Measurements from ENCODE around the gene CABLES2.
A peak's percentile ranks its signal among the peaks of the same experiment; 100 is the strongest.

CABLES2 gene

GRCh38 chr20:62346398-62347150 is 60.5 kb downstream of the CABLES2 start:
- no peak for DNase-seq (ENCODE audit: low spot score)
- TF ChIP-seq CTCF (IDR thresholded peaks at IDR 0.05; ENCODE audit: borderline replicate concordance, control extremely low read depth, extremely low read depth, insufficient read depth, missing control alignments) = no peak
- in situ Hi-C loops (cut with MboI; ENCODE audit: low sequenced_read_pairs, unreplicated experiment) = no loop called here

GRCh38 chr20:62345681-62346370 is 61.3 kb downstream of the CABLES2 start:
- no peak for TF ChIP-seq CTCF (IDR thresholded peaks at IDR 0.05; ENCODE audit: borderline replicate concordance, control extremely low read depth, extremely low read depth, insufficient read depth, missing control alignments)
- no peak for DNase-seq (ENCODE audit: low spot score)
- in situ Hi-C loops (cut with MboI; ENCODE audit: low sequenced_read_pairs, unreplicated experiment) = no loop called here

GRCh38 chr20:62344782-62345181 is 62.3 kb downstream of the CABLES2 start:
- in situ Hi-C loops (cut with MboI; ENCODE audit: low sequenced_read_pairs, unreplicated experiment) = no loop called here
- no peak for DNase-seq (ENCODE audit: low spot score)
- TF ChIP-seq CTCF (IDR thresholded peaks at IDR 0.05; ENCODE audit: borderline replicate concordance, control extremely low read depth, extremely low read depth, insufficient read depth, missing control alignments) = no peak

GRCh38 chr20:62344092-62344491 is 63.0 kb downstream of the CABLES2 start:
- DNase-seq (ENCODE audit: low spot score) = no peak
- TF ChIP-seq CTCF (IDR thresholded peaks at IDR 0.05; ENCODE audit: borderline replicate concordance, control extremely low read depth, extremely low read depth, insufficient read depth, missing control alignments) = no peak
- in situ Hi-C loops (cut with MboI; ENCODE audit: low sequenced_read_pairs, unreplicated experiment) = no loop called here

- TF ChIP-seq CTCF (IDR thresholded peaks at IDR 0.05; ENCODE audit: borderline replicate concordance, control extremely low read depth, extremely low read depth, insufficient read depth, missing control alignments) = no peak
- in situ Hi-C loops (cut with MboI; ENCODE audit: low sequenced_read_pairs, unreplicated experiment) = no loop called here
- no peak for DNase-seq (ENCODE audit: low spot score)
These were observed 64.2 kb downstream of the CABLES2 start for GRCh38 chr20:62342910-62343309.

- in situ Hi-C loops (cut with MboI; ENCODE audit: low sequenced_read_pairs, unreplicated experiment) = no loop called here
- no peak for TF ChIP-seq CTCF (IDR thresholded peaks at IDR 0.05; ENCODE audit: borderline replicate concordance, control extremely low read depth, extremely low read depth, insufficient read depth, missing control alignments)
- peak; percentile 76 for DNase-seq (ENCODE audit: low spot score)
These were observed 67.4 kb downstream of the CABLES2 start for GRCh38 chr20:62339647-62340062.
